ENCODE results near the gene CARMIL1.

The CARMIL1 gene

DNA sequence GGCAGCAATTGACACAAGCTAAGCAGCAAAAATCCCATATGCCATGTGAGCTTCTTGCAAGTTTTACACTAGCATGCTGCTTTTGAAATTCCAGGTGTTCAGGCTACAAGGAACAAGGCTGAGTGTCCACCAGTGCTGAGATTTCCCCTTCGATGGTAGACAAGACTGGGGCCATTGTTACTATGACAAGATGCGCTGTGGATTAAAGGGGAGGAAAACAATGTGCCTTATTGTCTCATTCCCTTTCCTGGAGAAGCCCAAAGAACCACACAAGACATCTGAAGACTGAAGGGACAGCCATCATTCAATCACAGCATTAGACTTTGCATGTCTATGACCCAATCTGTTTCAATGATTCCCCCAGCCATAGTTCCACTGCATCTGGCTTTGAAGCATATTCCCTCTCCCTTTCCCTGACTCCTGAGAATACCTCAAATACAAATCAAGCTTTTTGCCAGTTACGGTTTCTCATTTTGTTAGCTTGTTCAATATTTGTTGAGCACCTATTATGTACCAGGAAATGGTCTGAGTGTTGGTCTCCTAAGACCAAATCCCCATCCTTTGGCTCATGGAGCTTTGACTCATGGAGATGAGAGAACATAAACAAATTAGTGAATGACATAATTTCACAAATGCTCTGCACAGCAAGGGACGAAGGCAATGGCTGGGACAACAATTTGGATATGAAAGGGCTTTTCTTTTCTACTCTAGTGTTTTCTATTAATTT is 349.5 kb downstream of the CARMIL1 start:
- Histone ChIP-seq H3K27ac (ENCODE audit: low read depth, low read length, severe bottlenecking) (no peak overlapping the region), H3K4me1 (ENCODE audit: control insufficient read depth, insufficient read depth, low read length, poor library complexity, severe bottlenecking) (no peaks in the 10 kb centered on the region), H3K36me3 (ENCODE audit: control insufficient read depth, insufficient read depth, low read length) (no peaks in the 10 kb centered on the region), H3K9me3 (ENCODE audit: control insufficient read depth, low read length) (no peaks in the 10 kb centered on the region), H3K4me3 (ENCODE audit: extremely low read depth, insufficient read depth, low read length, poor library complexity, severe bottlenecking) (no peak overlapping the region)
- WGBS, 2 experiments (ENCODE audit: insufficient coverage in 2 of 2), result 86 to 94% methylated on average over 2 of the region's 4 CpGs

DNA sequence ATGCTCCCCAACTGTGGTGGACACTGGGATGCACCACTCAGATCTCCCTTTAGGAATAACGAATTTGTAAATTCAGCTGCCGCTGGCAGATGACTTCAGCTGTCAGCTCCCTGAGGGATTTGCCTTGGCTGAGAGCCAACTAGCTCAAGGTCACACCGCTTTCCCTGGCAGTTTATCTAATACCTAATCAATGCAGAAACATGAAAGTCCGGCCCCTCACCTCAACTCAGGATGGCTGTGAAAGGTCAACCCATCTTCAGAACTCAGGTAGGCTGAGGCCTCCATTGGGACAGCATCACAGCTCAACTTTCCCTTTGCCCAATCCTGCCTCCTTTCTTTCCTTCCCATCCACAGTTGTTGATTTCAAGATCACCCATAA is 350.0 kb downstream of the CARMIL1 start:
- Histone ChIP-seq H3K9me3 (ENCODE audit: control insufficient read depth, low read length) (no peaks in the 10 kb centered on the region), H3K36me3 (ENCODE audit: control insufficient read depth, insufficient read depth, low read length) (no peaks in the 10 kb centered on the region), H3K4me3 (ENCODE audit: extremely low read depth, insufficient read depth, low read length, poor library complexity, severe bottlenecking) (no peak overlapping the region), H3K4me1 (ENCODE audit: control insufficient read depth, insufficient read depth, low read length, poor library complexity, severe bottlenecking) (no peaks in the 10 kb centered on the region), H3K27ac (ENCODE audit: low read depth, low read length, severe bottlenecking) (no peak overlapping the region)
- 77 to 83% methylated on average over 4 of the region's 4 CpGs for WGBS, 2 experiments (ENCODE audit: insufficient coverage in 2 of 2)

DNA sequence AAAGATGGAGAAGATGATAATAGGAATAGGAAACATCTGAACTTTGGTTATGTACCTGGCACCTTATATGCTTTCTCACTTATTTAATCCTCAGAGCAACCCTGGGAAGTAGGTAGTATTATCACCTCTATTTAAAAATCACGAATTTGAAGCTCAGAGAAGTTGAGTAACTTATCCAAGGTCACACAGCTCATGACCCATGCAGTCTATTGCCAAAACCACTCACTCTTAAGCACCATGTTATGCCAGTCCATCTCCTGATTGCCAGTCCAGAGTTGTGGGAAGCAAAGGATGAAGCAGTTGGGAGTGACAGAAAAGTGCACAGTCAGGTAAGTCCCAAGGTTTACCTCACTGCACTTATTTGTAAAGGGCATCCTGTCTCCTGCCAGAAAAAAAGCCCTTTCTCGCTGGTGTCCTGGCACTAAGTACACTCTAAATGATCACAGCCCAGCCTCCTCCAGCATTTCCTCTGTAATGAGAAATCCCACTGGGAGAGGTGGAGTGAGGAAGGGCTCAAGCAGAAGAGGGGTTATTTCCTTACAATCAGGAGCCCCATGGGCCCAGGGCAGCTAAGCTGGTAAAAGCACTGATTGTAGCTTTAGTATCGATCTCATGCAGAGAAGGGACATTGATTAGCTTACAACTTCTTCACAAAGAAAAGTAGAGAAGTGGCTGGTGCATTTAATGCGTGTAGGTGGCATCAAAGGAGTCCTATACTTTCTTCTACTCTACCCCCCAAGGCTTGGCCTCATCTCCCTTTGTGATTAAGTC is 351.5 kb downstream of the CARMIL1 start:
- WGBS, 2 experiments (ENCODE audit: insufficient coverage in 2 of 2), result 100% methylated on average over 1 of the region's 4 CpGs; no CpG with 5 or more reads in 1 of the 2 experiments
- H3K4me3 ChIP-seq (ENCODE audit: extremely low read depth, insufficient read depth, low read length, poor library complexity, severe bottlenecking), result no peak overlapping the region
- H3K4me1 ChIP-seq (ENCODE audit: control insufficient read depth, insufficient read depth, low read length, poor library complexity, severe bottlenecking), result no peaks in the 10 kb centered on the region
- no peaks in the 10 kb centered on the region for H3K9me3 ChIP-seq (ENCODE audit: control insufficient read depth, low read length)
- H3K27ac ChIP-seq (ENCODE audit: low read depth, low read length, severe bottlenecking), result no peak overlapping the region
- H3K36me3 ChIP-seq (ENCODE audit: control insufficient read depth, insufficient read depth, low read length), result no peaks in the 10 kb centered on the region

DNA sequence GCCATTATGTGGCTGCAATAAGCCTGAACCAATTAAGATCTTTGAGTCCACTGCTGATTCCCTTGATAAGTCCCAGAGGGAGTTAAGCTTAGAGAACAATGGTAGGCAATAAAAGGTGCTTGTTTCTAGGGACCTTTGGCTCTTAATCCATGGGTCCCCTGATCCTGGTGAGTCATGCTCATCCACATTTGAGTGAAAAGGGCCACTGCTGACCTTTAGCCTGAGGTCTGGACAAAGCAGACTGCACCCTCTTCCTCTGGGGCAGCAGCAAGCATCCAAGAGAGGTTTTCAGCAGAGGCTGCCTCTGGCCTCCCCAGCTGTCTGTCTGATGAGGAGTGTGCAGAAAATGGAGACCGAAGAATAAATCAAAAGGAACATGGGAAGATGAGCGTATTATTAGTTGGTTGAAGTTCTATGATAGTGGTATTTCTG is 356.7 kb downstream of the CARMIL1 start:
- Histone ChIP-seq H3K4me1 (ENCODE audit: control insufficient read depth, insufficient read depth, low read length, poor library complexity, severe bottlenecking) (no peaks in the 10 kb centered on the region), H3K4me3 (ENCODE audit: extremely low read depth, insufficient read depth, low read length, poor library complexity, severe bottlenecking) (no peak overlapping the region), H3K9me3 (ENCODE audit: control insufficient read depth, low read length) (no peaks in the 10 kb centered on the region), H3K27ac (ENCODE audit: low read depth, low read length, severe bottlenecking) (no peak overlapping the region), H3K36me3 (ENCODE audit: control insufficient read depth, insufficient read depth, low read length) (no peaks in the 10 kb centered on the region)
- 71 to 91% methylated on average over 2 of the region's 2 CpGs for WGBS, 2 experiments (ENCODE audit: insufficient coverage in 2 of 2)

DNA sequence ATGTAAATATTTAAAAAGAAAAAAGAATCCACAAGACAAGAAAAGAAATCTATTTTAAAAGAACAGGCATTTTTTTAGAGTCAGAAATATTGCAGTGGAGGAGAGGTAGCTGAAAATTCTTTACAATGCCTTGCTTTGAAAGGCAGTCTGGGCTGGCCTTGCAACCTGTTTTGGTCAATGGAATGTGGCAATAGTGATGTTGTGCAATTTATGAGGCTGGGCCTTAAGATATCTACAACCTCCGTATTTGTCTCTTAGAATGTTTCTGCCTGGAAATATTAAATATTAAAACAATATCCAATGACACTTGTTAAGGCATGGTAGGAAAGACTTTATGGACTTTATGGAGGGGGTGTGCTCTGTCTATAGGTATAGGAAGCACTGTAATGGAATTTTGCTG is 358.0 kb downstream of the CARMIL1 start:
- WGBS, 2 experiments (ENCODE audit: insufficient coverage in 2 of 2), result no CpG with 5 or more reads among the region's 1 CpG
- Histone ChIP-seq H3K27ac (ENCODE audit: low read depth, low read length, severe bottlenecking) (no peak overlapping the region), H3K36me3 (ENCODE audit: control insufficient read depth, insufficient read depth, low read length) (no peaks in the 10 kb centered on the region), H3K4me1 (ENCODE audit: control insufficient read depth, insufficient read depth, low read length, poor library complexity, severe bottlenecking) (no peaks in the 10 kb centered on the region), H3K9me3 (ENCODE audit: control insufficient read depth, low read length) (no peaks in the 10 kb centered on the region), H3K4me3 (ENCODE audit: extremely low read depth, insufficient read depth, low read length, poor library complexity, severe bottlenecking) (no peak overlapping the region)

DNA sequence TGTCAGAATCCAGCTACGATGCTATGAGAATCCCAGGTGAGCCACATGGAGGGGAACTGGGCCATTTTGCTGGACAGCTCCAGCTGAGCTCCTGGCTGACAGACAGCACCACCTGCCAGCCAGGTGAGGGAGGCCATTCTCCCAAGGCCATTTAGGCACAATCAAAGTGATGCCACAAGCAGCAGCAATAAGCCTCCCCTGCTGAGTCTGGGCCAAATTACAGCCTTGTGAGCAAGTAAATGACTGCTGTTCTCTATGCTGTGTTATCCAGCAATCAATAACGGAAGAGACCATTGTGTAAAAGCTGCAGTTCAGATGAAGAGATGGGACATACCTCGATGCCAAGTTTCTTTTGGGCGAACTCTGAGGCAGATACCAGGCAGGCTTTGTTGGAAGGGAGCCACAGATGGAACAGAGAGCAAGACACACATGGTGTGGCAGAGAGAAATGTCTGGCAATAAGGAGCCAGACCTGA is 358.8 kb downstream of the CARMIL1 start:
- Histone ChIP-seq H3K27ac (ENCODE audit: low read depth, low read length, severe bottlenecking) (no peak overlapping the region), H3K4me1 (ENCODE audit: control insufficient read depth, insufficient read depth, low read length, poor library complexity, severe bottlenecking) (no peaks in the 10 kb centered on the region), H3K4me3 (ENCODE audit: extremely low read depth, insufficient read depth, low read length, poor library complexity, severe bottlenecking) (no peak overlapping the region), H3K9me3 (ENCODE audit: control insufficient read depth, low read length) (no peaks in the 10 kb centered on the region), H3K36me3 (ENCODE audit: control insufficient read depth, insufficient read depth, low read length) (no peaks in the 10 kb centered on the region)
- 57 to 67% methylated on average over 4 of the region's 4 CpGs for WGBS, 2 experiments (ENCODE audit: insufficient coverage in 2 of 2)

DNA sequence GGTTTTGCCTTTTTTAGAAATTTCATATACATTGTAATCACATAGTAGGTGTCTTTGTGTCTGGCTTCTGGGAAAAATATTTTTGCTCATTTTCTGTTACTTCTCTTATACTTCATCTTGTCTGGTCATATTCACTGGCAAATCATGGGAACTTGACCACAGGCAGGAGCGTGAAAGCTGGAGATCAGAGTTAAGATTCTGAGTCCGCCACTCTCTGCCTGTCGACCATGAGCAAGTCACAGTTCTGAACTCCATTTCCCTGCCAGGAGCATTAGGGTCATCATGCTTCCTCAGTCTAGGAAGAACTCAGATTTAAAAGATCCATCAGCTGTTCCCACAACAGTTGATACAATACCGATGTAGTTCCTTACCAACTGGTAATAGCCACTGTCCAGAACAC is 360.5 kb downstream of the CARMIL1 start:
- Histone ChIP-seq H3K4me1 (ENCODE audit: control insufficient read depth, insufficient read depth, low read length, poor library complexity, severe bottlenecking) (no peaks in the 10 kb centered on the region), H3K36me3 (ENCODE audit: control insufficient read depth, insufficient read depth, low read length) (no peaks in the 10 kb centered on the region), H3K27ac (ENCODE audit: low read depth, low read length, severe bottlenecking) (no peak overlapping the region), H3K9me3 (ENCODE audit: control insufficient read depth, low read length) (no peaks in the 10 kb centered on the region), H3K4me3 (ENCODE audit: extremely low read depth, insufficient read depth, low read length, poor library complexity, severe bottlenecking) (no peak overlapping the region)
- 93 to 97% methylated on average over 4 of the region's 4 CpGs for WGBS, 2 experiments (ENCODE audit: insufficient coverage in 2 of 2)

DNA sequence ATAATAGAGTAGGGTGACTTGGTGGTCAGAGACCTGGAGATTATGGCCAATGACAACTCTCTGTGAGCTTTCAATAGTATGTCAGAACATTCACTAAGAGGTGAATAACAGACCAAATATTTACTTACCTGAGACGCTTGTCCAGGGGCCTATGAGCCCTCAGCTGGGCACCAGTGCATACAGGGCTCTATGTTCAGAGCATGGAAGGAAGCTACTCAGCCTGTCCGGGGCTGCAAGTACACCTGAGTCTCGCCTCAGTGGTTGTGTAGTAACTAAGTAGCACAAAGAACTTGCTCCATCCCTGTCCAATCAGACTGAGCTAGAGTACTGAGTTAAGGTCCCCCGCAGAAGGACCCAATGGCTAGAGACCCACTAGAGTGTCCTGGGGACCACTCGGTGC is 361.3 kb downstream of the CARMIL1 start:
- 91% methylated on average over 4 of the region's 5 CpGs for whole genome bisulfite sequencing, 2 experiments (ENCODE audit: insufficient coverage in 2 of 2)
- Histone ChIP-seq H3K4me3 (ENCODE audit: extremely low read depth, insufficient read depth, low read length, poor library complexity, severe bottlenecking) (no peak overlapping the region), H3K9me3 (ENCODE audit: control insufficient read depth, low read length) (no peaks in the 10 kb centered on the region), H3K27ac (ENCODE audit: low read depth, low read length, severe bottlenecking) (no peak overlapping the region), H3K36me3 (ENCODE audit: control insufficient read depth, insufficient read depth, low read length) (no peaks in the 10 kb centered on the region), H3K4me1 (ENCODE audit: control insufficient read depth, insufficient read depth, low read length, poor library complexity, severe bottlenecking) (no peaks in the 10 kb centered on the region)

DNA sequence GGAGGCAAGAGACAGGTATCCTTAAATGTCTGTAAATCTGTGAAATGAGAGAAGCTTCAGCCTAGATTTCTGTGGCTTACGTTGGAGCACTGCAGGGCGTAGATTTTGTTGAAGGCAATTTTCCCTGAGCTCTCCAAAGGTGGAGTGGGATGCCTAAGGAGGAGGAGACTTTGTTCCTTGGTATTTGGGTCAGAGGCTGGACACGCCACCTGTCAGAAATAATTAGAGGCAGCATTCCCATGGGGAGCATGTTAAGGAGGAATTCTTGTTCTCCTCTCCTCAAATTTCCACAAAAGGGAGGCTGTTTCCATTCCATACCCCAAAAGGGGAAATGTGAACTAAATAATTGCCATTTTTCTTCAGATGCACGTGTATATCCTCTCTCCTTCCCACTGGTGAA is 361.7 kb downstream of the CARMIL1 start:
- Histone ChIP-seq H3K4me1 (ENCODE audit: control insufficient read depth, insufficient read depth, low read length, poor library complexity, severe bottlenecking) (no peaks in the 10 kb centered on the region), H3K9me3 (ENCODE audit: control insufficient read depth, low read length) (no peaks in the 10 kb centered on the region), H3K36me3 (ENCODE audit: control insufficient read depth, insufficient read depth, low read length) (no peaks in the 10 kb centered on the region), H3K27ac (ENCODE audit: low read depth, low read length, severe bottlenecking) (no peak overlapping the region), H3K4me3 (ENCODE audit: extremely low read depth, insufficient read depth, low read length, poor library complexity, severe bottlenecking) (no peak overlapping the region)
- WGBS, 2 experiments (ENCODE audit: insufficient coverage in 2 of 2), result 80 to 85% methylated on average over 2 of the region's 4 CpGs

DNA sequence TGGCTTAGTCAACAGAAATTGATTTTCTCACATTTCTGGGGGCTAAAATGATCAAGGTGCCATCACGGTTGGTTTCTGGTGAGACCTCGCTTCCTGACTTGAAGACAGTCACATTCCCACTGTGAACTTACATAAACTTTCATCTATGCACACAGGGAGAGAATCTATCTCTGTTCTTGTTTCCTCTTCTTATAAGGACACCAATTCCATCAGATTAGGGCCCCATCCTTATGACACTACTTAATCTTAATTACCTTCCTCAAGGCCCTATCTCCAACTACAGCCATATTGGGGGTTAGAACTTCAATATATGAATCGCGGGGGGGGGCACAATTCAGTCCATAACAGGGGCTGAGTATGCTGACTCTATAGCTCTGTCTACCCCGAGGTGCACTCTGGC is 362.2 kb downstream of the CARMIL1 start:
- Histone ChIP-seq H3K4me1 (ENCODE audit: control insufficient read depth, insufficient read depth, low read length, poor library complexity, severe bottlenecking) (no peaks in the 10 kb centered on the region), H3K27ac (ENCODE audit: low read depth, low read length, severe bottlenecking) (no peak overlapping the region), H3K36me3 (ENCODE audit: control insufficient read depth, insufficient read depth, low read length) (no peaks in the 10 kb centered on the region), H3K9me3 (ENCODE audit: control insufficient read depth, low read length) (no peaks in the 10 kb centered on the region), H3K4me3 (ENCODE audit: extremely low read depth, insufficient read depth, low read length, poor library complexity, severe bottlenecking) (no peak overlapping the region)
- 75 to 83% methylated on average over 2 to 5 of the region's 5 CpGs for WGBS, 2 experiments (ENCODE audit: insufficient coverage in 2 of 2)
